Stimulated activated CD4-positive, alpha-beta T cell treated with anti-CD3 and anti-CD28 coated beads, Interleukin-2, amount 100 ng/mL, for 48 hours (primary cell): ENCODE results near the gene HERC6.
A peak's percentile ranks its signal among the peaks of the same experiment; 100 is the strongest.
"Not testable (repeated sequence)": the region's sequence is repeated elsewhere in the genome, so short reads cannot be mapped to it uniquely, and the experiment has no call there.

Experiments used
- DNase-seq, 2 donors: peaks; one replicate each; pipeline ENCODE4 v3.0.0-alpha.2; 2020

The HERC6 gene

GRCh38 chr4:88378691-88379559, at the start of gene HERC6:
Gene HERC6, plus strand, starts transcription at chr4:88378852. Its CDS starts 70 bp downstream, at chr4:88378922.
- DNase-seq, result peak; percentile 56 to 61

- DNase-seq, result no peak
Observed at GRCh38 chr4:88333741-88334405, 44.8 kb upstream of the HERC6 start.

- no peak for DNase-seq
Observed at GRCh38 chr4:88335092-88335665, 43.5 kb upstream of the HERC6 start.

GRCh38 chr4:88341227-88342192, 37.1 kb upstream of the HERC6 start:
- no peak for DNase-seq

GRCh38 chr4:88346902-88347301, 31.8 kb upstream of the HERC6 start:
- DNase-seq, result not testable (repeated sequence)

- not testable (repeated sequence) for DNase-seq
Observed at GRCh38 chr4:88348761-88349160, 29.9 kb upstream of the HERC6 start.

GRCh38 chr4:88350786-88351185, 27.9 kb upstream of the HERC6 start:
- no peak for DNase-seq

- no peak for DNase-seq
Observed at GRCh38 chr4:88352062-88352740, 26.5 kb upstream of the HERC6 start.

GRCh38 chr4:88353324-88353723, 25.3 kb upstream of the HERC6 start:
- DNase-seq, result no peak

GRCh38 chr4:88356771-88357170, 21.9 kb upstream of the HERC6 start:
- DNase-seq, result no peak

- no peak for DNase-seq
Observed at GRCh38 chr4:88357262-88357661, 21.4 kb upstream of the HERC6 start.

GRCh38 chr4:88359558-88359957, 19.1 kb upstream of the HERC6 start:
- no peak for DNase-seq

GRCh38 chr4:88360256-88360655, 18.4 kb upstream of the HERC6 start:
- DNase-seq, result no peak

- DNase-seq, result no peak
Observed at GRCh38 chr4:88360791-88361190, 17.9 kb upstream of the HERC6 start.

- not testable (repeated sequence) for DNase-seq
Observed at GRCh38 chr4:88361217-88361773, 17.4 kb upstream of the HERC6 start.

- DNase-seq, result no peak
Observed at GRCh38 chr4:88366460-88366859, 12.2 kb upstream of the HERC6 start.

- no peak for DNase-seq
Observed at GRCh38 chr4:88367826-88368225, 10.8 kb upstream of the HERC6 start.

GRCh38 chr4:88369180-88369812, 9.4 kb upstream of the HERC6 start:
- not testable (repeated sequence) for DNase-seq

GRCh38 chr4:88381123-88381522, 2.5 kb downstream of the HERC6 start:
- DNase-seq, result no peak

- DNase-seq, result peak; percentile 23 to 30
Observed at GRCh38 chr4:88382621-88383020, 4.0 kb downstream of the HERC6 start.

GRCh38 chr4:88390128-88390527, 11.5 kb downstream of the HERC6 start:
- no peak for DNase-seq
